ENCODE data around the gene PAK2. TPM values are rescaled to one million over a fixed set of nuclear protein-coding genes. Genes with fewer than 3 reads are reported as not detected.
"Not testable (repeated sequence)": the region's sequence is repeated elsewhere in the genome, so short reads cannot be mapped to it uniquely, and the experiment has no call there.

Gene PAK2
- total RNA-seq, 1 donor from 2014 or later: 36.5 TPM

GRCh38 chr3:196788528-196788927 lies 48.9 kb downstream of the PAK2 start:
- no peak for ATAC-seq

- ATAC-seq: no peak
Measured at GRCh38 chr3:196789885-196790359, 50.3 kb downstream of the PAK2 start.

- no peak for ATAC-seq
Measured at GRCh38 chr3:196790636-196791035, 51.0 kb downstream of the PAK2 start.

GRCh38 chr3:196792771-196793170 lies 53.1 kb downstream of the PAK2 start:
- ATAC-seq: peak; percentile 25

GRCh38 chr3:196793246-196793645 lies 53.6 kb downstream of the PAK2 start:
- ATAC-seq: peak; percentile 79

- ATAC-seq: no peak
Measured at GRCh38 chr3:196794467-196794866, 54.8 kb downstream of the PAK2 start.

GRCh38 chr3:196796317-196796716 lies 56.7 kb downstream of the PAK2 start:
- no peak for ATAC-seq

GRCh38 chr3:196800742-196801434 lies 61.2 kb downstream of the PAK2 start:
- ATAC-seq: no peak

- ATAC-seq: no peak
Measured at GRCh38 chr3:196803891-196804468, 64.3 kb downstream of the PAK2 start.

- no peak for ATAC-seq
Measured at GRCh38 chr3:196804773-196805172, 65.1 kb downstream of the PAK2 start.

- ATAC-seq: no peak
Measured at GRCh38 chr3:196810963-196811581, 71.4 kb downstream of the PAK2 start.

GRCh38 chr3:196812853-196813252 lies 73.2 kb downstream of the PAK2 start:
- no peak for ATAC-seq

- no peak for ATAC-seq
Measured at GRCh38 chr3:196813903-196814302, 74.2 kb downstream of the PAK2 start.

- ATAC-seq: no peak
Measured at GRCh38 chr3:196821806-196822355, 82.2 kb downstream of the PAK2 start.

GRCh38 chr3:196829651-196830050 lies 90.0 kb downstream of the PAK2 start:
- not testable (repeated sequence) for ATAC-seq

- no peak for ATAC-seq
Measured at GRCh38 chr3:196835086-196835485, 95.4 kb downstream of the PAK2 start.

- ATAC-seq: not testable (repeated sequence)
Measured at GRCh38 chr3:196836626-196837025, 97.0 kb downstream of the PAK2 start.

- ATAC-seq: peak; percentile 83
Measured at GRCh38 chr3:196837819-196838420, 98.3 kb downstream of the PAK2 start.

- not testable (repeated sequence) for ATAC-seq
Measured at GRCh38 chr3:196839351-196839750, 99.7 kb downstream of the PAK2 start.

- no peak for ATAC-seq
Measured at GRCh38 chr3:196842567-196843434, 103.1 kb downstream of the PAK2 start.

- no peak for ATAC-seq
Measured at GRCh38 chr3:196843435-196844110, 103.9 kb downstream of the PAK2 start.

Measured in esophagus mucosa (tissue), 1 donor.